Ammon's horn (tissue), 1 donor: Measurements from ENCODE around the gene NACAD.
A peak's percentile ranks its signal among the peaks of the same experiment; 100 is the strongest.
"Not testable (repeated sequence)": the region's sequence is repeated elsewhere in the genome, so short reads cannot be mapped to it uniquely, and the experiment has no call there.

Source experiments
- DNase-seq: peaks from one replicate; pipeline ENCODE4 v3.0.0-alpha.2; 2016; ENCODE audit warnings: low spot score

NACAD gene

DNA sequence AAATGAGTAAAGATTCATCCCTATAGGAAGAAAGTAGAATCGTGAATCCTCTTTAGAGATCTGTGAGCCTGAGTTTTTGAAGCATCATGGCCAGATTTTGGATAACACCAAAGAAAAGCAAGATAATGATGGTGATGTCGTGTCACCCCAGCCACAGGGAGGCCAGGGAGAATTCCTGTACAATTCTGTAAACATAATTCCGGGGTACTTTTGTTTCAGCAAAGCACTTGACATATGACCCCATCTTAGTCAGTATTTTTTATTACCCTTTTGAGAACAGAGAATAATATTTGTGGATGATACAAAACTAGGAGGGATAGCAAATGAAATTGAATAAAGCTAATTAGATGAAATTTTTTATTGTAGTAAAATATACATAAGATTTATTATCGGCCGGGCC lies 33.8 kb downstream of the NACAD start:
- no peak for DNase-seq

DNA sequence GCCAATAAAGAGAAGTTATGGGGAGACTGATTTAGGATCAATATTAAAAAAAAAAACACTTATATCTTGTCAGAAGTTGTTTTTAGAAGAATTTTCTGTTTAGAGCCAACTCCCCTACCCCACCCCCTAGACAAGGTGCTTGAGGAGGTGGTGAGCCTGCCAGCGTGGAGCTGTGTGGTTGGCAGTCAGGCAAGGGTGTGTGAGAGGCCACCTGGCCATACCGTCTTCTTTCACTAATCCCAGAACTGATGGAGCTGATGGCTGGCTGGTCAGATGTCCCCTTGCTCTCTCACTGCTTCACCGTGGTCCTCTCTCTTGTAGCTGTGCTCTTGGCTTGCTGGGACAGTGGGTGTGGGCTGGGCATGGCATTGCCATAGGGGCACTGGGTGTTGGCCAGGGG lies 34.3 kb downstream of the NACAD start:
- no peak for DNase-seq

DNA sequence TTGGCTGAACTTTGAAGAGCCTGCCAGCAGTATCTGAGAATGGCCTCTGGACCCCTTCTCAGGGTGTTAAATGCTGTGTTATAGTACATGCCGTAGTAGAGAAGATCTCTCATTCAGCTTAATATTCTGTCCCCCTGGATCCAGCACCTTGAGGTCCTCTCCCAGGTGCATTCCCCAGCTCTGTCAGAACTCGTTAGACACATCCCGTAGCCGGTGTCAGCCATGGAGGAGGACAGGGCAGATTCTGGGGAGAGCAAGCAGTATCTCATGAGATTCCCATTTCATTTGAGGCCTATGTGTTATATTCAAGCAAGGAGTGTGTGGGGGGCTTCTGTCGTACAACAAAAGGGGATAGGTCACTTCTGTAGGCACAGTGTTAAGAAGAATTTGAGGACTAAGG lies 34.8 kb downstream of the NACAD start:
- no peak for DNase-seq

DNA sequence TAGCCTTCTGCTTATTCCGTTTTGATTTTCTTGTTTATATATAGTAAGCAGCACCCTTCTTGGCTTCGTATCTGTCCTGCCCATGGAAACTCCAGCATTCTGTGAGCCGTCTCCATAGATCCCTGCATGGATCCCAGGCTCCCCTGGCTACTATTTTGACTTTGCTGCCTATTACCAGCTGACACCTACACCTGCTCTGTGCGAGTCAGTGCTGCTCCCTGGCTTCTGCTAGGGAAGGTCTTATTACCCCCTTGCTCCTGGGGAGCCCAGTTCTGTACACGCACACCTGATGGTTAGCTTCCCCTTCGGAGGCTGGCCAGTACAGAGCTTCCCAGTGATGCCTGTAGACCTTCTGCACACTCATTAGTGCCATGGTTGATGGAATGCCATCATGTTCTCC lies 35.4 kb downstream of the NACAD start:
- DNase-seq: no peak

DNA sequence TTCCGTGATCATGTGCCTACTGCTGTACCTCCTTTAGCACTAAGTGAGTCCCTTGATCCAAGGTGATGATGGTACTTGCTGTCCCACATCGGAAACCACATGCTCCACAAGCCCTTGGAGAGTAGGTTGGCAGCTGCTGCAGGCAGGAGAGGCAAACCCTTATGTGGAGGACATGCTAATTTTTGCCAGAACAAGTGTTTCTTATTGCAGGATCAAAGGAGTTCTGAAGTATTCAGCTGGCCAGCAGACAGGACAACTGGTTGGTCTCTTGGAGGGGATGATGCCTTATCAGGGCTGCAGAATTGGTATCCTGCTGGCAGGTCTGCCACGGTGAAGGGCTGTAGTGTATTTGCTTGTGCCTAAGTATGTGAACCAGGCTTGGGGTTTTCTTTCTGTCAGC lies 36.8 kb downstream of the NACAD start:
- DNase-seq: no peak

DNA sequence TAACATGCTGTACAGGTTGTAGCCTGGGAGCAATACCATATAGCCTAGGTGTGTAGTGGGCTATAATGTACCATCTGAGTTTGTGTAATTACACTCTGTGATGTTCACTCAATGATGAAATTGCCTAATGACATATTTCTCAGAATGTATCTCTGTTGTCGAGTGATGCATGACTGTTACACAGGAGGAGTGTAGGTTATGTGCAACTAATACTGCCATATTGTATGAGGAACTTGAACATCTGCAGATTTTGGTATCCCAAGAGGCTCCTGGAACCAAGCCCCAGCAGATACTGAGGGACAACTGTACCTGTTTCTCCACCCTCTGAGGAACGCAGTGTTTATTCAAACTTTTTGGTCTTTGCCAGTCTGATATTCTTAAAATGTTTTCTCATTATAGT lies 38.6 kb downstream of the NACAD start:
- DNase-seq: no peak

DNA sequence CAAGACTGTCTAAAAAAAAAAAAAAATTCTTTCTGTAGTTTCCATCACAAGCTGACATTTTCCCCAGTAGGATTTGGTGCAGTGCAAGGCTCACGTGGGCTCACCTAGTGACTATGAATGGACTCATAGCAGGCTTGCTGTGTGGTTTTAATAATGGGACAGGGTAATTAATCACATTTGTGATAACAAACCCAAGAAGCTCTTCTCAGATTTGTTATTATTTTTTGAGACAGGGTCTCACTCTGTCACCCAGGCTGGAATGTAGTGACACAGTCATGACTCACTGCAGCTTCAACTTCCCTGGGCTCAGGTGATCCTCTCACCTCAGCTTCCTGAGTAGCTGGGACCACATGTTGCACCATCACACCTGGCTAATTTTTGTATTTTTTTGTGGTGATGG lies 40.0 kb downstream of the NACAD start:
- DNase-seq: no peak

DNA sequence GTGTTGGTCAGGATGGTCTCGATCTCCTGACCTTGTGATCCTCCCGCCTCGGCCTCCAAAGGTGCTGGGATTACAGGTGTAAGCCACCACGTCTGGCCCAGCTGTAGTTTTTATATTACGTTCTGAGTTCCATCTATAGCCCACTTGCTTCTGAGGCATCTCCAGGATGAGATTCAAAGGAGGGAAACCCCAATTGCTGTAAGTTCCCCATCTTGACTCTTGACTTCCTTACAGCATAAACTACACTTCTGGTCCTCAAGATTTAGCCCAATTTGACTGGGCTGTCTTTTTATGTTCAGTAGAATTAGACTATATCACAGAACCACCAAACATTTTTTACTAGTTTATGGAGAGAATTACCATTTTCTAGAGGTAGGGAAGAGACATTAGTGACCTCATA lies 44.4 kb downstream of the NACAD start:
- no peak for DNase-seq

DNA sequence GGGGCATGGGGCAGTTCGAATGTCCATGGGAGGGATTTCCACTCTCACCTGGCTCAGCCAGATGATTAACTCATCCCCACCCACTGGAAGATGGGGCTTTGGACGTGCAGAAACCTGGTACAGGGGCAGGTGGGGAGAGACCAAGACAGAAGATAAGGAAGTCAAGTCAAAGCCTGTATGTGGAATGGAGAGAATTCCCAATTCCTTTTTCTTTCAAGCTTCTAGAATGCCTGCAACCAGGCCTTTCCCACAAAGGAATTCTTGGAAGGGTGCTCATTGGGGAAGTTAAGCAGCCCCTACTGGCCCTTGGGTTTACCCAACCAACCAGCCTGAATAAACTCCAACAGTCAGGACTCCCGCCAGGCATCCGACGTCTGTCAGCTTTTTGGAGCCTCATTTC lies 49.7 kb downstream of the NACAD start:
- no peak for DNase-seq

DNA sequence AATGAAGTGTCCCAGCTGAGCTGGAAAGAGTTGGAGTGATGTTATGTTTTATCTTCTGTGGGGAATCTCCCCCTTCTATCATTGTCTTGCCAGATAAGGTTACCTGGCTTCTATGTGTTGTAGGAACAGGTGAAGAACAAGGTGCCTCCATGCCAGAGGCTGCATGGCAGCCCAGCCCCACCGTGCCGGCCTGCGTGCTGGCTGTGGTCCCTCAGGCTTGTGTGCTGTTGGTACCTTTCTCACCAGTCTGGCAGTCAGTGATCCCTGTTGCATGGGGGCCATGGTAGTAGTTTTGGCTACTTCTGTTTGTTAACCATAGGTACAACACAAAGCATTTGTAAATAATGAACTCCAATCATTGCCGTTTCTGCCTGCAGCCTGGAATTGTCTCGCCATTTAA lies 50.9 kb downstream of the NACAD start:
- DNase-seq: no peak

DNA sequence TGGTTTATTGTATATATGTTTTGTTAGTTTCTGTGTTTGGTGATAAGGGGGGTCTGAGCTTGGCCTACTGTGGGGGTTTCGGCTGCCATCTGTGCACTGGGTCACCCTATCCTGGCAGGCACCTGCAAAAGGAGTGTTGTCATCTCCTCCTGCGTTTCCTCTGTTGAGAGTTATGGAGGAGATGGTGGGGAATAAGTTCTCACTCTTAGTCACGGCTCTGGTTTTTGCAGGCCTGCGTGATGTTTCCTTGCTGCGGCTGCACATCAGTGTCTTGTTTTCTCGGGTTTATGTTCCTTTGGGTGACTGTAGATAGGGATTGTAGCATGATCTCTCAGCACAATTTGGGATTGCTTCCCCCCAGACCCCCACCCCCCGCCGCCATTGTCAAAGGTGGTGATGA lies 52.0 kb downstream of the NACAD start:
- no peak for DNase-seq

DNA sequence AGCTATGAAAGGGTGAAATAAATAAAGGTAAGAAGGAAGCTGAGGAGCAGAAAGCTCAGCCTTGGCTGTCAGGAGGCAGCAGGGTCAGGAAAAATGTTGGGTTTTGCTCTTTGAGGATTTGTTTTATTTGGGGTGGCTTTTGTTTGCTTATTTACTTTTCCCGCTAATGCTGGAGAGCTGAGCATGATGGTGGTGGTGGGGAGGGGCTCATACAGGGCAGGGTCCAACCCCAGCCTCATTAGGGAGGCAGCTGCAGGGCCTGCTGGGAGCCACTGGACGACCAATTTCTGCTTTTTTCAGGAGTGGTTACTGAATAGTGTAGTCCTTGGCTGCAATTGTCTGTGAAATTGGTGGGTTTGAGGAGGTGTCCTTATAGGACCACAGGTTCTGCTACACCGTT lies 52.5 kb downstream of the NACAD start:
- no peak for DNase-seq

DNA sequence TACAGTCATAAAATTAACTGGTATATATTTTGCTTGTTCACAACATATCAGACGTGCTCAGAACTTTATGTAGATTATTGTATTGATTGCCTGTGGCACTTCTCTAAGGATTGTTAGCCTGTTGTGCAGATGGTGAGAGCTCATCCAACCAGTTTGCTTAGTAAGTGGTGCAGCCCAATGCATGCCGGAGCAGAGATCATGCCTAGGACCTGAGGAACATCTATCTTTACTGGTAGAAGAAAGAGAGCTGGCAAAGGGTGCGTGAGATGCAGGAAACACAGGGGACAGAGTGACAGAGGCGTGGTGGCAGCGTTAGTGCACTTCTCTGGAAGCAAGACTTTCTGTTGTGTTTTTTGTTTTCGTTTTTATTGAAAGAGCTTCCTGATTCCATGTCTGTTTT lies 52.9 kb downstream of the NACAD start:
- DNase-seq: no peak

DNA sequence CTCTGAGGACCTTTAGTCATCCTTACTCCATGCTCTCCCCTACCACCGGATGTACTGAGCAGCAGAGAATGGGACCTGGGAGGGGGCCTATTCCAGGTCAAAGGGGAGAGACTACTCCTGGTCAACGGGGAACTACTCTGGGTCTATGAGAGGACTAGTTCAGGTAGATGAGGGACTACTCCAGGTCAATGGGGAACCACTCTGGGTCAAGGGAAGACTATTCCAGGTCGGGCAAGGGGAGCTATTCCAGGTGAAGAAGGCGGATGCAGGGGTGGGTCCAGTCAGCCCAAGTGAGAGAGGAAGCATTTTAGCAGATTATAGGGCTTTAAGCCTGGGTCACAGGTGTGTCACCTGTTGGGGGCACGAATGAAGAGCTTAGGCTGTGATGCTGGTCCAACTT lies 53.4 kb downstream of the NACAD start:
- DNase-seq: no peak

DNA sequence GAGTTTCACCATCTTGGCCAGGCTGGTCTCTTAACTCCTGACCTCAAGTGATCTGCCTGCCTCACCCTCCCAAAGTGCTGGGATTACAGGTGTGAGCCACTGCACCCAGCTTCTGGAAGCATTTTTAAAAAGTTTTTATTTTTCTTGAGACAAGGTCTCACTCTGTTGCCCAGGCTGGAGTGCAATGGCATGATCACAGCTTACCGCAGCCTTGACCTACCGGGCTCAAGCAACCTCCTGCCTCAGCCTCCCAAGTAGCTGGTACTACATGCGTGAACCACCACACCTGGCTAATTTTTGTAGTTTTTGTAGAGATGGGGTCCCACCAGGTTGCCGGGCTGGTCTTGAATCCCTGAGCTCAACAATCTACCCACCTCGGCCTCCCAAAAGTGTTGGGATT lies 54.1 kb downstream of the NACAD start:
- DNase-seq: not testable (repeated sequence)

DNA sequence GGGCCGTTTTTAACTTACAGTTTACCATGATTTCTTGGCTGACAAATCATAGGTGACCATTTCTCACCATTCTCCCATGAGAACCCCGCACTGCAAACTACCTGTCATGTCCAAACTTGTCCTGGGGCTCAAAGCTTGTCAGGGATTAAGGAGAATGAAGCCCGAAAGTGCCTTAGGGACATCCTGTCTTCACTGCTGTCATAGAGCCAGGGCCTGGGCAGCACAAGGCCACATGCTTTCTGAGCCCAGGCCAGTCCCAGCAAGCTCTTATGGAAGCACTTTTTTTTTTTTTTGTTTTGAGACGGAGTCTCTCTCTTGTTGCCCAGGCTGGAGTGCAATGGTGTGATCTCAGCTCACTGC lies 54.9 kb downstream of the NACAD start:
- DNase-seq: peak; percentile 55

DNA sequence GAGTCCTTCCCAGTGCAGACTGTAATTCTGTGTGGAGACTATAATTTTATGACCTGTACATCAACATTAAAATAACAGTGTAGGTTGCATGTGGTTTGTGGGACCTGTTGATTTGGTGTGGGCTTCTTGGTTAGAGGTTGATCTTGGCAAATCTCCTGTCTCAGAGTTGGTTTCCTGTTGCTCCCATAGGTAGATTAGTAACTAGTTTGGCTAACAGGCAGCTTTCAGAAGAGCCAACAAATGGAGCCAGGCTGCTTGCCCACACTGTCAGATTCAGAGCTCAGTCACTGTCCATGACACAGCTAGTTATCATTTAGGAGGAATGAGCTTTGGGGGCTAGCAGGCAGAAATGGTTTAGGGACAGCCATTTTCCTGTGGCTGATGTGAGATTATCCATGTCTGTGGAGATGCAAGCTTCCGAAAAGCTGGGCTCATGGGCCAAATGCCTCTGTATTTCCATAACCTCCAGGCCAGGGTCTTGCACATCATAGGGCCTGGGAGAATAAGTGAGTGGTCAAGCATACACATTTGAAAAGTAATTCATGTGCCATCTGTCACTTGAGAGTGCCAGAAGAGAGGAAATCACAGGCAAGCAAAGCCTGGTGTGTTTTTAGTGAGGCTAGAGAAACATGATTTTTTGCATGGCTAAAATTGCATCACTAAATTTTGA lies 55.4 kb downstream of the NACAD start:
- no peak for DNase-seq

DNA sequence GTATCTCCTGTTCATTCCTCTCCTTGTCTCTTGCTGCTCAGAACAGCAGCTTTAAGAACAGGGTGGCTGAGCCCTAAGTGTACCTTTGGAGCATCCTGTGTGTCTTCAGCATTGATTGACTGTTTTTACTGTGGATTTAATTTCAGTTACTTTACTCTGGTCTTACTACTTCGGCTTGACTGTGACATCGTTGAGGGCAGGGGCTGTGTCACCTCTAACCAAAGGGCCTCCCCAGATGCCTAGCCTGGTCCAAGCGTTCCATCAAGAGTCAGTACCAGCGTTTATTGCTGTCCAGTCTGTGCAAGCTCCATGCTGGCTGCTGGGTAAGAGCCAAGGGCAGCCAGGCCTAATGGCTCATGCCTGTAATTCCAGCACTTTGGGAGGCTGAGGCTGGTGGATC lies 56.3 kb downstream of the NACAD start:
- no peak for DNase-seq

DNA sequence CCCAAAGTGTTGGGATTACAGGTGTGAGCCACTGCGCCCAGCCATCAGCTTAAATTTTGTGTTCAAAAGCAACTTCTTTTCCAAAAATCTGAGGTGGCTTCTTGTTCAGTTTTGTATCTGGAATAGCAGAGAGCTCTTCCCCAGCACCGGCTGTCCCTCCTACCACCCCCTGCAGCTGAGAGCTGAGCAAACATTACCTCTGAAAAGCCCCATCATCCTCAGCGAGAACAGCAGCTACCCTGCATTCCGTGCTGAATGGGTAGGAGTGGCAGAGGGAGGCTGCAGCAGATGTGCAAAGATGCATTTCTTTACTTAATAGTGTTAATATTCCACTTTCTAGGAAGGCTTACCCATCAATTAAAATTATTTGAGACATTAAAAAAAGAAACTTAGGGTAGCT lies 56.9 kb downstream of the NACAD start:
- peak; percentile 55 for DNase-seq
